Testis (tissue), 2 donors: Measurements from ENCODE around the gene TNS2.

Experiments used
- POLR2A ChIP-seq: fragments of 450-650 bp; IDR thresholded peaks from one replicate; pipeline ENCODE4 v1.6.1; 2017; ENCODE audit warnings: antibody characterized with exemption, mild to moderate bottlenecking, moderate library complexity
- TF ChIP-seq, protein P1 (sequence below), 3 experiments: fragments of 450-650 bp in 2 of 3; fragments of 200-600 bp in 1 of 3; sonication (generic) in 1 of 3; IDR thresholded peaks; one replicate each; pipeline ENCODE4 v1.5.1; 2016 to 2019; ENCODE audit warnings: antibody characterized with exemption in 3 of 3, mild to moderate bottlenecking in 2 of 3, moderate library complexity in 1 of 3

DNA sequence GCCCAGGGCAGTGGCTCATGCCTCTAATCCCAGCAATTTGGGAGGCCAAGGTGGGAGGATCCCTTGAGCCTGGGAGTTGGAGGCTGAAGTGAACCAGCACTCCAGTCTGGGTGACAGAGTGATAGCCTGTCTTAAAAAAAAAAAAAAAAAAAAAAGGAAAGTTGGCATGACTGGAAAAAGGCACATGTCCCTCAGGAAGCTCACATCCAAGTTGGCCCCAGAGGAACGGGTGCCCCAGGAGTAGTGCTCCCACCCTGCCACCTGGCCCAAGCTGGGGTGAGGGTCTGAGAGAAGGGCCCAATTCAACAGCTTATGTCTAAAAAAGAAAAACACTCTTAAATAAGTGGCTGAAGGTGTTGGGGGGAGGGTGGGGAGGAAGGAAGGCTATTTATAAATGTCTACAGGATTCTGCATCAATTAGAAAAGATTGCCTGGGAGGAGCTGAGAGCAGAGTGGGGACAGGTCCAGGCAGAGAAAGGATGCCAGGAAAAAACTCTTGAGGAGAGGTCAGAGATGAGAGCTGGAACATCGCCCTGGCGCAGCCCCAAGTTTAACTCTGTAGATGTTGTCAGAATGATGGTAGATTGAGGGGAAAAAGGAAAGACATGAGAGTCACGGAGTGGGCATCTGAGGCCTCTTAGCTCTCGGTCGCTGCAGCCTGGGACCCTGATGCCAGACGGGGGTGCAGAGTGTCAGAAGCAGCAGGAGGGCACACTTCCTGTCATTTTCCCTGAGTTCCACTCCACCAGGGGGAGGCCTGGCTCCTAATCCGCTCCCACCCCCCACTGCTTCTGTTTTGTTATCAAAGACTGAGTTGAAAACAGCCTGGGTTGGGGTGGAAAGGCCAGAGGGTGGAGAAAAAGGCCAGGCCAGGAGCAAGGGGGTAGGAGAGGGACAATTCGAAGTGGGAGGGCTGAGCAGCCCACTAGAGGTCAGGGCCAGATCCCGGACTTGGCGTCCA is 22.0 kb downstream of the TNS2 start:
- TF ChIP-seq, protein P1, sequence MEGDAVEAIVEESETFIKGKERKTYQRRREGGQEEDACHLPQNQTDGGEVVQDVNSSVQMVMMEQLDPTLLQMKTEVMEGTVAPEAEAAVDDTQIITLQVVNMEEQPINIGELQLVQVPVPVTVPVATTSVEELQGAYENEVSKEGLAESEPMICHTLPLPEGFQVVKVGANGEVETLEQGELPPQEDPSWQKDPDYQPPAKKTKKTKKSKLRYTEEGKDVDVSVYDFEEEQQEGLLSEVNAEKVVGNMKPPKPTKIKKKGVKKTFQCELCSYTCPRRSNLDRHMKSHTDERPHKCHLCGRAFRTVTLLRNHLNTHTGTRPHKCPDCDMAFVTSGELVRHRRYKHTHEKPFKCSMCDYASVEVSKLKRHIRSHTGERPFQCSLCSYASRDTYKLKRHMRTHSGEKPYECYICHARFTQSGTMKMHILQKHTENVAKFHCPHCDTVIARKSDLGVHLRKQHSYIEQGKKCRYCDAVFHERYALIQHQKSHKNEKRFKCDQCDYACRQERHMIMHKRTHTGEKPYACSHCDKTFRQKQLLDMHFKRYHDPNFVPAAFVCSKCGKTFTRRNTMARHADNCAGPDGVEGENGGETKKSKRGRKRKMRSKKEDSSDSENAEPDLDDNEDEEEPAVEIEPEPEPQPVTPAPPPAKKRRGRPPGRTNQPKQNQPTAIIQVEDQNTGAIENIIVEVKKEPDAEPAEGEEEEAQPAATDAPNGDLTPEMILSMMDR (IDR thresholded peaks at IDR 0.05): peak in 1 of 3 experiments; percentile 17
- TF ChIP-seq POLR2A: no peak
